Heart left ventricle (tissue), 13 donors: ENCODE results near the gene URB2.

Experiments used
- POLR2A ChIP-seq, 2 donors: fragments of 450-650 bp; IDR thresholded peaks; one replicate each; pipeline ENCODE4 v1.6.1; 2017; ENCODE audit warnings: antibody characterized with exemption in 2 of 2, mild to moderate bottlenecking in 2 of 2, moderate library complexity in 2 of 2
- TF ChIP-seq, protein P1 (sequence below), 12 donors: fragments of 200-600 bp; sonication (generic) in 4 of 12; IDR thresholded peaks; one replicate each; pipeline versions ENCODE4 v1.5.0 to v1.8.0; 2018 to 2022; ENCODE audit warnings: antibody characterized with exemption in 12 of 12, mild to moderate bottlenecking in 5 of 12
- donor health status: ischemic (EF 13 %, LVEDD 7.1; RV severe dilation, severe dysfunction).
- donor health status: DM: no; HTN: yes; CAD: no.
- donor health status: DM: no; HTN: no; CAD: no.
- donor health status: ischemic (EF 25% LVEDD 6.9; RV normal size, moderate dysfunction).
- donor health status: ischemic (EF 25% LVEDD 5.7; RV mildly dilated, moderate dysfunction).
- donor health status: ischemic (EF 35%, LVEDD 5.7; RV mildly dilated, moderate dysfunction).
- donor health status: nonischemic (EF 11% LVEDD 7.7; RV severe dilation, severe dysfunction).
- donor health status: DM: yes; HTN: yes; CAD: no.
- donor health status: PGD.
- donor health status: ischemic (EF 29% LVEDD 5.4; RV normal size, mild dysfunction).
- donor health status: nonischemic (EF 23%, LVEDD 6.1; RV moderate dilation, normal function).

DNA sequence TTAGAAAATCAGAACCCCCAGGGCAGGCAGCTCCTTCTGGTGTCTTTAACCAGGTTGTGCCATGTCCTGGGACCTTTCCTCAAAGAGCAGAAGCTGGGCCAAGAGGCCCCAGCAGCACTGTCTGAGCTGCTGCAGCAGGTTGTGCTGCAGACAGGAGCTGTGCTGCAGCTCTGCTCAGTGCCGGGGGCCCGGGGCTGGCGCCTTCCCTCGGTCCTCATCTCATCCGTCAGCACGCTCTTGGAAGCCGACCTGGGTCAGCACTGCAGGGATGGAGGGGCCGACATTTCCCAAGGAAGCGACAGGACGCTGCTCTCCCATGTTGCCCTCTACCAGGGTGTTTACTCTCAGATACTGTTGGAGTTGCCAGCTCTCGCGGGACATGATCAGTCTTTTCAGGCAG, 11.7 kb downstream of the URB2 start:
- TF ChIP-seq, protein P1, sequence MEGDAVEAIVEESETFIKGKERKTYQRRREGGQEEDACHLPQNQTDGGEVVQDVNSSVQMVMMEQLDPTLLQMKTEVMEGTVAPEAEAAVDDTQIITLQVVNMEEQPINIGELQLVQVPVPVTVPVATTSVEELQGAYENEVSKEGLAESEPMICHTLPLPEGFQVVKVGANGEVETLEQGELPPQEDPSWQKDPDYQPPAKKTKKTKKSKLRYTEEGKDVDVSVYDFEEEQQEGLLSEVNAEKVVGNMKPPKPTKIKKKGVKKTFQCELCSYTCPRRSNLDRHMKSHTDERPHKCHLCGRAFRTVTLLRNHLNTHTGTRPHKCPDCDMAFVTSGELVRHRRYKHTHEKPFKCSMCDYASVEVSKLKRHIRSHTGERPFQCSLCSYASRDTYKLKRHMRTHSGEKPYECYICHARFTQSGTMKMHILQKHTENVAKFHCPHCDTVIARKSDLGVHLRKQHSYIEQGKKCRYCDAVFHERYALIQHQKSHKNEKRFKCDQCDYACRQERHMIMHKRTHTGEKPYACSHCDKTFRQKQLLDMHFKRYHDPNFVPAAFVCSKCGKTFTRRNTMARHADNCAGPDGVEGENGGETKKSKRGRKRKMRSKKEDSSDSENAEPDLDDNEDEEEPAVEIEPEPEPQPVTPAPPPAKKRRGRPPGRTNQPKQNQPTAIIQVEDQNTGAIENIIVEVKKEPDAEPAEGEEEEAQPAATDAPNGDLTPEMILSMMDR (IDR thresholded peaks at IDR 0.05) = no peak
- no peak for TF ChIP-seq POLR2A (IDR thresholded peaks at IDR 0.05)
